Lower leg skin (tissue), 4 donors: ENCODE measurements around the gene GPD2. TPM values are rescaled to one million over a fixed set of nuclear protein-coding genes. Genes with fewer than 3 reads are reported as not detected.

Experiments
- DNase-seq, 2 donors: peaks; one replicate each; pipeline ENCODE4 v3.0.0-alpha.2; 2019; ENCODE audit warnings: low spot score in 2 of 2
- H3K4me3 ChIP-seq: fragments of 200-600 bp; sonication (generic); 2 replicates; pipeline ENCODE4 v1.5.1; 2017; ENCODE audit warnings: mild to moderate bottlenecking, low read depth; ENCODE audit not compliant: poor library complexity, severe bottlenecking
- POLR2A ChIP-seq, 2 donors: fragments of 450-650 bp; IDR thresholded peaks; one replicate each; pipeline ENCODE4 v1.6.1; 2016 to 2017; ENCODE audit warnings: antibody characterized with exemption in 2 of 2, mild to moderate bottlenecking in 1 of 2, moderate library complexity in 1 of 2
- WGBS, 2 donors: methylation state at CpG; one replicate each; pipeline ENCODE4 v1.1.5; 2018; 5-methylcytosine and 5-hydroxymethylcytosine counted together
- intact Hi-C: fragments of 100-400 bp; cut with DNase I; formaldehyde crosslinking; loops from one replicate; pipeline ENCODE4 v1.15.0; 2023; ENCODE audit warnings: low total_unique reads
- total RNA-seq, 4 donors: library from RNA; depleted of rRNA; stranded (reverse); fragments of >200 nt; gene quantifications; one replicate each; pipeline ENCODE4 v1.1.0, GENCODE V29; 2016
- TF ChIP-seq, protein P1 (sequence below), 3 donors: fragments of 450-650 bp; IDR thresholded peaks; one replicate each; pipeline ENCODE4 v1.5.1; 2016; ENCODE audit warnings: antibody characterized with exemption in 3 of 3, mild to moderate bottlenecking in 3 of 3, moderate library complexity in 2 of 3

Gene GPD2
- total RNA-seq, 4 donors from 2014 or later, result 50.0 to 83.5 (median 64.6) TPM

DNA sequence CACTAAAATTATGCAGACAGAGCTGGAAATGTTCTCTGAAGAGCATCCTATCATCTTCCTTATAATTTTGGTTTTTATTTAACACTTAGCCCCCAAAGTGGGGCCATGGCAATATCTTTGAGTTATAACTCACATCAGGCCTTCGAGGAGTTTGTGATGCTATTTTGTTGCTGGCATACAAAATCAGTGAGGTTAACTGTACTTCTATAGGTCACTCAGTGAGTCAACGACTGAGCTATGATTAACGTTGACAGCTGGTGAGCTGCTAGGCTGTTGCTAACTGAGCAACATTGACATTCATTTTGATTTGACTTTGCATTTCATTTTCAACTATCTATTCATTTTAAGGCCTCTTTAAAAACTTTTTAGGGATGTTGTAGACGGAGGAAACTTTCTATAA lies 50.0 kb downstream of the GPD2 start:
- TF ChIP-seq, protein P1, sequence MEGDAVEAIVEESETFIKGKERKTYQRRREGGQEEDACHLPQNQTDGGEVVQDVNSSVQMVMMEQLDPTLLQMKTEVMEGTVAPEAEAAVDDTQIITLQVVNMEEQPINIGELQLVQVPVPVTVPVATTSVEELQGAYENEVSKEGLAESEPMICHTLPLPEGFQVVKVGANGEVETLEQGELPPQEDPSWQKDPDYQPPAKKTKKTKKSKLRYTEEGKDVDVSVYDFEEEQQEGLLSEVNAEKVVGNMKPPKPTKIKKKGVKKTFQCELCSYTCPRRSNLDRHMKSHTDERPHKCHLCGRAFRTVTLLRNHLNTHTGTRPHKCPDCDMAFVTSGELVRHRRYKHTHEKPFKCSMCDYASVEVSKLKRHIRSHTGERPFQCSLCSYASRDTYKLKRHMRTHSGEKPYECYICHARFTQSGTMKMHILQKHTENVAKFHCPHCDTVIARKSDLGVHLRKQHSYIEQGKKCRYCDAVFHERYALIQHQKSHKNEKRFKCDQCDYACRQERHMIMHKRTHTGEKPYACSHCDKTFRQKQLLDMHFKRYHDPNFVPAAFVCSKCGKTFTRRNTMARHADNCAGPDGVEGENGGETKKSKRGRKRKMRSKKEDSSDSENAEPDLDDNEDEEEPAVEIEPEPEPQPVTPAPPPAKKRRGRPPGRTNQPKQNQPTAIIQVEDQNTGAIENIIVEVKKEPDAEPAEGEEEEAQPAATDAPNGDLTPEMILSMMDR (IDR thresholded peaks at IDR 0.05), result no peak
- no peak for TF ChIP-seq POLR2A (IDR thresholded peaks at IDR 0.05)
- WGBS, 2 donors, result 81 to 82% methylated on average over 4 of the region's 4 CpGs
- H3K4me3 ChIP-seq, result no peak overlapping the region
- no peak for DNase-seq
- intact Hi-C loops, result no loop called here

DNA sequence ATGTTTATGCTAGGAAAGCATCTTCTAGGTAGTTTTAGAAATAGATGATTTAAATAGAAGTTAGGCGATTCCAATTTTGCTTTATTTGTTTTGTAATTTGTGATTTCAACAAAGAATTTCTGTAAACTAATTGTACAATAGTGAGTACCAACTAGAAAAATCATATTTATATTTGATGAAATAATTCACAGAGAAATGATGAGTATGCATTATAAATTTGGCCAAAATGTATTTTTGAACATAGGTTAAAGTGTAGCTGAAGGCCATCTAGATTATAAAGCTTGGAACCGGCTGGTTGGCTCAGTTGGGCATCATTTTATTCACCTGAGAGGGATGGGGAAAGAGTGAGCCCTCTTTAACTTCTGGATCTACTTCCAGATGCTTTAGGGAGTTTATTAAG lies 50.4 kb downstream of the GPD2 start:
- intact Hi-C loops, result no loop called here
- DNase-seq, result no peak
- TF ChIP-seq, protein P1 (IDR thresholded peaks at IDR 0.05), result no peak
- no peak for TF ChIP-seq POLR2A (IDR thresholded peaks at IDR 0.05)
- WGBS, 2 donors, result 89 to 94% methylated on average over 2 of the region's 2 CpGs
- H3K4me3 ChIP-seq, result no peak overlapping the region

DNA sequence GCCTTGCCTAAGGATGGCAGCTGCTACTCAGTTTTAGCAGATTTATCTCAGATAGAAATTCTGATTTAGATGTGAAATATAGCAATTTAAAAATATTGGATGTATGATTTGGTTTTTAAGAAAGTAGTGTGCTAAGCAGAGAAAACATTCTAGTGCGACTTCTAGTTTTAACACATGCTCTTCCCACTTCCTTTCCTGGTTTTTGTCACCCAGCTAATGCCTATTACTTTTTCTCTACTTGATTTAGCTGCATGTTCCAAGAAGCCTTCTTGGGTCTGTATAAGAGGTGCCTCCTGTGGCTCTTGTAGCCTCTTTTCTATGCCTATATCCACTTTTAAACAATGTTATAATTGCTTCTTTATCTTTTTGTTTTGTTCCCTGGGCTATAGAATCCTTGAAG lies 53.0 kb downstream of the GPD2 start:
- H3K4me3 ChIP-seq, result no peak overlapping the region
- no peak for TF ChIP-seq POLR2A (IDR thresholded peaks at IDR 0.05)
- TF ChIP-seq, protein P1 (IDR thresholded peaks at IDR 0.05), result no peak
- DNase-seq, result no peak
- 100% methylated on average over 1 of the region's 1 CpG for WGBS, 2 donors
- intact Hi-C loops, result no loop called here

DNA sequence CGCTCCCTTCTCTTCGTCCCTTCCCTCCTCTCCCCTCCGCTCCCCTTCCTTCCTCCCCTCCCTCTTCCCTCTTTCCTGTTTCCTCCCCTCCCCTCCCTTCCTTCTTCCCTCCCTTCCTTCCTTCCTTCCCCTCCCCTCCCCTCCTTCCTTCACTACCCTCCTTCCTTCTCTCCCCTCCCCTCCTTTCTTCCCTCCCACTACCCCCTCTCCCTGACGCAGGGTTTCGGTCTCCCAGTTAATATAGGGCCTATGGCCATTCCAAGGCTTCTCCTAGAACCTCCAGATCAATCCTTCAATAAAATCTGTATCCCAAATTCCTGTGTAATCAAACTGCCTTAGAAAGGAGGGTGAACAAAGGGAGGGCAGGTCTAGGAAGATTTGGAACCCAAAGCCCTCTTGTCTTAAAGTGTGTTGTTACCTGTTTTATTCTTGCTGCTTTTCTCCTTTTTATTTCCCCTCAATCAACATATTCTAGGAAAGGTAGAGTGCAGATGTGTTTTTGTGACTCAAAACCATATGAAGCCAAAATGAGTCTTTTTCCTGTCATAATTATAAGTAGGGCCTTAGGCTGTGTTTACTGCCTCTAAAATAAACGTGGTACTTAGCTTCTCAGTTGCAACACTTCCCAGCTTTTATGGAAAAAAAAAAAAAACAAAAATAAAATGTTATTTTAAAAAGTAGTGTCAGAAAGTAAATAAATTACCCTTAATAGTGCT lies 53.7 kb downstream of the GPD2 start:
- WGBS, 2 donors, result 72 to 80% methylated on average over 5 of the region's 6 CpGs
- H3K4me3 ChIP-seq, result no peak overlapping the region
- no peak for DNase-seq
- intact Hi-C loops, result no loop called here
- TF ChIP-seq, protein P1 (IDR thresholded peaks at IDR 0.05), result no peak
- no peak for TF ChIP-seq POLR2A (IDR thresholded peaks at IDR 0.05)

DNA sequence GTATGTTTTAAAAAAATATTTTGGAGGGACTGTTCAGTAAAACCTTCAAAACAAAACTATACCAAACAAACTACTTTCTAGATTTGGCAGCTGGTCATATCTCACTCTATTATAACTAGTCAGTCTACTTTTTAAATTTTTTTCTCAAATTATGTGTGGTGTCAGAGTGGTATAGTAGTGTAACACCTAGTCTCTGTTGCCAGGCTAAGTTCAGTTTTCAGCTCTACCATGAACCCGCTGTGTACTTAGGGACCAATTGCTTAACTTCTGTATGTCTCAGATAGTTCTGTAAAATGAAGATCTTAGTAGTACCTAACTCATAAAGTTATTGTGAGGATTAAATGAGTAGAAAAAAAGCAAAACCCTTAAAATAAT lies 54.3 kb downstream of the GPD2 start:
- intact Hi-C loops, result no loop called here
- WGBS, 2 donors, result 92 to 93% methylated on average over 1 of the region's 1 CpG
- no peak for DNase-seq
- no peak overlapping the region for H3K4me3 ChIP-seq
- TF ChIP-seq, protein P1 (IDR thresholded peaks at IDR 0.05), result no peak
- no peak for TF ChIP-seq POLR2A (IDR thresholded peaks at IDR 0.05)

DNA sequence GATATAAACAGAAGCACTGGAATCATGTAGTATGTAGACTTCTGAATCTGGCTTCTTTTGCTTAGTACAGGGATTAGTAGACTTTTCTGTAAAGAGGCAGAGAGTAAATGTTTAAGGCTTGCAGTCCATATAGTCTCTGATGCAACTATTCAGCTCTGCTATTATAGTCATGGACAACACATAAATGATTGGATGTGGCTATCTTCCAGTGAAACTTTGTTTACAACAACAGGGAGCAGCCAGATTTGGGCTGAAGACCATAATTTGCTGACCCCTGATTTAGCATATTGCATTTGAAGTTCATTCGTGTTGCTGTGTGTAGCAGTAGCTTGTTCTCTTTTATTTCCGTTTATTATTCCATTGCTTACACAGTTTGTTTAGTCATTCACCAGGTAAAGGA lies 55.0 kb downstream of the GPD2 start:
- WGBS, 2 donors, result 77 to 82% methylated on average over 2 of the region's 2 CpGs
- intact Hi-C loops, result no loop called here
- TF ChIP-seq, protein P1 (IDR thresholded peaks at IDR 0.05), result no peak
- TF ChIP-seq POLR2A (IDR thresholded peaks at IDR 0.05), result no peak
- DNase-seq, result no peak
- no peak overlapping the region for H3K4me3 ChIP-seq
